Measurements from ENCODE around the gene PRRT4. TPM values are rescaled to one million over a fixed set of nuclear protein-coding genes. Genes with fewer than 3 reads are reported as not detected.

The PRRT4 gene
- polyA plus RNA-seq, 1 donor, result 0.73 TPM

- WGBS (ENCODE audit: insufficient coverage, low lambda C conversion rate), result no CpG with 5 or more reads among the region's 5 CpGs
- Histone ChIP-seq H3K9me3 (ENCODE audit: control insufficient read depth, low read depth, low read length) (no peaks in the 10 kb centered on the region), H3K27ac (ENCODE audit: low read length) (no peak overlapping the region), H3K4me1 (ENCODE audit: control insufficient read depth, insufficient read depth, low read length) (no peaks in the 10 kb centered on the region), H3K36me3 (ENCODE audit: control insufficient read depth, insufficient read depth, low read length) (peaks cover 68% of the 10 kb centered on the region), H3K4me3 (ENCODE audit: low read length) (no peak overlapping the region), H3K27me3 (ENCODE audit: control insufficient read depth, insufficient read depth, low read length) (no peaks in the 10 kb centered on the region)
- DNase-seq, result no peak
Measured at GRCh38 chr7:128321044-128321422, 40.5 kb downstream of the PRRT4 start.

GRCh38 chr7:128318691-128319090, 42.8 kb downstream of the PRRT4 start:
- Histone ChIP-seq H3K4me3 (ENCODE audit: low read length) (no peak overlapping the region), H3K9me3 (ENCODE audit: control insufficient read depth, low read depth, low read length) (no peaks in the 10 kb centered on the region), H3K27me3 (ENCODE audit: control insufficient read depth, insufficient read depth, low read length) (no peaks in the 10 kb centered on the region), H3K36me3 (ENCODE audit: control insufficient read depth, insufficient read depth, low read length) (peaks cover 61% of the 10 kb centered on the region), H3K27ac (ENCODE audit: low read length) (no peak overlapping the region), H3K4me1 (ENCODE audit: control insufficient read depth, insufficient read depth, low read length) (no peaks in the 10 kb centered on the region)
- DNase-seq, result no peak
- 100% methylated on average over 2 of the region's 5 CpGs for WGBS (ENCODE audit: insufficient coverage, low lambda C conversion rate)

DNA sequence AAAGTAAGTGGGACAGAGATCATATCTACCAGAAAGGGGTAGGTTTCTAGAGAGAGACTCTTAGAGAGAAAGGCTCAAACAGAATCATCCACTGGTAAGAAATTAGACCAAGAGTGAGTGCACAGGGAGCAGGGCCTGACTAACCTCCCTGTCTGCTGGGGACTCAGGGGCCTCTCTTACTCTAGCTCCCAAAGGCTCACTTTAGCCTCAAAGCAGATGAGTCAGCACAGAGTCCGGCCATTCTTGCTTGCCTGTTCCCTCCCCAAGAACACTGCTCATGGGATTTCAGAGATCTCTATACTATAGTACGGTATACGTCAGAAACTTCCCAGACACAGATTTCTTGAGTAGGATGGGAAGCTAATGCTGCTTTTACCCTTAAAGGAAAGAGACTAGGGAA, 50.5 kb downstream of the PRRT4 start:
- no CpG with 5 or more reads among the region's 3 CpGs for WGBS (ENCODE audit: insufficient coverage, low lambda C conversion rate)
- no peak overlapping the region for H3K4me3 ChIP-seq (ENCODE audit: low read length)
- H3K9me3 ChIP-seq (ENCODE audit: control insufficient read depth, low read depth, low read length), result no peaks in the 10 kb centered on the region
- no peak for DNase-seq
- H3K27me3 ChIP-seq (ENCODE audit: control insufficient read depth, insufficient read depth, low read length), result no peaks in the 10 kb centered on the region
- peaks cover 76% of the 10 kb centered on the region for H3K36me3 ChIP-seq (ENCODE audit: control insufficient read depth, insufficient read depth, low read length)
- no peak overlapping the region for H3K27ac ChIP-seq (ENCODE audit: low read length)
- H3K4me1 ChIP-seq (ENCODE audit: control insufficient read depth, insufficient read depth, low read length), result no peaks in the 10 kb centered on the region

DNA sequence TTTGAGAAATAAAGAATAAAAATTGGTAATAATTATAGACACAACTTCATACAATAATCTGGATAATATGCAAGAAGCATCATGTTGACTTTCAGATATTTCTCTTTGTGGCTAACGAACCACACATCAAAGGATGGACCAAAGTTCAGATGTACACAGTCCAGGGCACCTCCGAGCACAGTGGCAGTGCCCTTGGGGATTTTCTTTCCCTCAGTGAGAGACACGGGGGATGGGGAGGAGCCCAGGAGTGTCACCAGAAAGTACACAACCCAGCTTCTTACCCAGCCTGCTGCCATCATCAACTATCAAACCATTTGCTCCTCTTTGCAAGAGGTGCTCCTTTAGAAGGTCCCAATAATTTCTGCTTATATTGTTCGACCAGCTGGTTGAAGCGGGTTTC, 51.0 kb downstream of the PRRT4 start:
- 100% methylated on average over 2 of the region's 5 CpGs for WGBS (ENCODE audit: insufficient coverage, low lambda C conversion rate)
- Histone ChIP-seq H3K4me3 (ENCODE audit: low read length) (no peak overlapping the region), H3K4me1 (ENCODE audit: control insufficient read depth, insufficient read depth, low read length) (no peaks in the 10 kb centered on the region), H3K27ac (ENCODE audit: low read length) (no peak overlapping the region), H3K27me3 (ENCODE audit: control insufficient read depth, insufficient read depth, low read length) (no peaks in the 10 kb centered on the region), H3K9me3 (ENCODE audit: control insufficient read depth, low read depth, low read length) (no peaks in the 10 kb centered on the region), H3K36me3 (ENCODE audit: control insufficient read depth, insufficient read depth, low read length) (peaks cover 79% of the 10 kb centered on the region)
- DNase-seq, result peak in 1 of 2 donors; percentile 13

DNA sequence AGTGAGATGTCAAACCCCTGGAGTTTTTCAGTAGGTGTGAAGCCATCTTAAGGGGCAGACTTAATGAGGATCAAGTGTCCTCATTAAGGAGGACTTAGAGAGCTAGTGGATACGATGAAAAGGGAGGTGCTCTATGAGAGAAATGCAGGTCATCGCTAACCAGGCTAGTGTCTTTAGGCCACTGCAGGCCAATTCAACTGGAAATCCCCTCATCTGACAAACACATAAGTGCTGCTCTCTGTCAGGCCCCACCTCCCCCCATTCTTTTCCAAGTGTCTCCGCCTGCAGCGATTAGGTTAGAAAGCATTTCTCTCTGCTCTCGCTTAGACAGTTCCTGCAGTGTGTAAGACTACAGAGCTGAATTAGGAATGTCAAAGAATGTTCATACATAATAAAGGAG, 51.5 kb downstream of the PRRT4 start:
- WGBS (ENCODE audit: insufficient coverage, low lambda C conversion rate), result no CpG with 5 or more reads among the region's 5 CpGs
- H3K4me1 ChIP-seq (ENCODE audit: control insufficient read depth, insufficient read depth, low read length), result no peaks in the 10 kb centered on the region
- no peak overlapping the region for H3K4me3 ChIP-seq (ENCODE audit: low read length)
- H3K36me3 ChIP-seq (ENCODE audit: control insufficient read depth, insufficient read depth, low read length), result peaks cover 78% of the 10 kb centered on the region
- no peaks in the 10 kb centered on the region for H3K9me3 ChIP-seq (ENCODE audit: control insufficient read depth, low read depth, low read length)
- no peak overlapping the region for H3K27ac ChIP-seq (ENCODE audit: low read length)
- H3K27me3 ChIP-seq (ENCODE audit: control insufficient read depth, insufficient read depth, low read length), result no peaks in the 10 kb centered on the region
- DNase-seq, result no peak

DNA sequence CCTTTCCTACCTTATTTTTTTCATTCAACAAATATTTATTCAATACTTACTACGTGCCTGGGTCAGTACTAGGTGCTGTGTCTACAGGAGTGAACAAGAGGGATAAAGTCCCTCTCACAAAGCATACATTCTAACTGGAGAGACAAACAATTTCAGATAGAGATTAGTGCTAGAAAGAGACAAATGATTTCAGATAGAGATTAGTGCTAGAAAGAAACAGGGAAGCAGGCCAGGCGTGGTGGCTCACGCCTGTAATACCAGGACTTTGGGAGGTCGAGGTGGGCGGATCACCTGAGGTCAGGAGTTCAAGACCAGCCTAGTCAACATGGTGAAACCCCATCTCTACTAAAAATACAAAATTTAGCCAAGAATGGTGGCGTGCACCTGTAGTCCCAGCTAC, 52.4 kb downstream of the PRRT4 start:
- no peak overlapping the region for H3K27ac ChIP-seq (ENCODE audit: low read length)
- DNase-seq, result no peak
- H3K9me3 ChIP-seq (ENCODE audit: control insufficient read depth, low read depth, low read length), result no peaks in the 10 kb centered on the region
- no peak overlapping the region for H3K4me3 ChIP-seq (ENCODE audit: low read length)
- WGBS (ENCODE audit: insufficient coverage, low lambda C conversion rate), result no CpG with 5 or more reads among the region's 6 CpGs
- H3K36me3 ChIP-seq (ENCODE audit: control insufficient read depth, insufficient read depth, low read length), result peaks cover 76% of the 10 kb centered on the region
- no peaks in the 10 kb centered on the region for H3K4me1 ChIP-seq (ENCODE audit: control insufficient read depth, insufficient read depth, low read length)
- no peaks in the 10 kb centered on the region for H3K27me3 ChIP-seq (ENCODE audit: control insufficient read depth, insufficient read depth, low read length)

GRCh38 chr7:128307061-128307460, 54.4 kb downstream of the PRRT4 start:
- Histone ChIP-seq H3K4me1 (ENCODE audit: control insufficient read depth, insufficient read depth, low read length) (no peaks in the 10 kb centered on the region), H3K4me3 (ENCODE audit: low read length) (no peak overlapping the region), H3K36me3 (ENCODE audit: control insufficient read depth, insufficient read depth, low read length) (peaks cover 71% of the 10 kb centered on the region), H3K27ac (ENCODE audit: low read length) (no peak overlapping the region), H3K27me3 (ENCODE audit: control insufficient read depth, insufficient read depth, low read length) (no peaks in the 10 kb centered on the region), H3K9me3 (ENCODE audit: control insufficient read depth, low read depth, low read length) (no peaks in the 10 kb centered on the region)
- DNase-seq, result no peak
- WGBS (ENCODE audit: insufficient coverage, low lambda C conversion rate), result 100% methylated on average over 1 of the region's 2 CpGs

DNA sequence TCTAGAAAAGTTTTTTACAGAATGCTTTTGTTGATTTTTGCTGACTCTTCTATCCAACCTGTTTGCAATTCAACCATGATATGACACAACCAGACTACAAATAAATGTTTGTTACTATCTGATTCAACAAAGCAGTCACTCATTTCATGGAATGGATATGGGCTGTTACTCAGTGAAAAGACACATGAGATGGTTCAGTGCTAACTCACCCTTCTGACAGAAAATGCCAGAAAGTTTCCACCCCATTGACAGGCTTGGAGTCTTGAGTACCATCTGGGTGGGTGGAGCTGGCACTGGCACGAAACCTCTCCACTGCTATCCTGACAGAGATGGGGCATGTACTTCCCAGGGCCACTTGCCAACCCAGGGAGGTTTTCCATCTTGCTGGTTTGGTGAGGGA, 57.3 kb downstream of the PRRT4 start:
- H3K27ac ChIP-seq (ENCODE audit: low read length), result no peak overlapping the region
- H3K9me3 ChIP-seq (ENCODE audit: control insufficient read depth, low read depth, low read length), result no peaks in the 10 kb centered on the region
- no peaks in the 10 kb centered on the region for H3K27me3 ChIP-seq (ENCODE audit: control insufficient read depth, insufficient read depth, low read length)
- peaks cover under 1% of the 10 kb centered on the region for H3K4me1 ChIP-seq (ENCODE audit: control insufficient read depth, insufficient read depth, low read length)
- peaks cover 43% of the 10 kb centered on the region for H3K36me3 ChIP-seq (ENCODE audit: control insufficient read depth, insufficient read depth, low read length)
- WGBS (ENCODE audit: insufficient coverage, low lambda C conversion rate), result no CpG with 5 or more reads among the region's 1 CpG
- no peak for DNase-seq
- no peak overlapping the region for H3K4me3 ChIP-seq (ENCODE audit: low read length)

GRCh38 chr7:128303643-128304042, 57.8 kb downstream of the PRRT4 start:
- Histone ChIP-seq H3K27me3 (ENCODE audit: control insufficient read depth, insufficient read depth, low read length) (no peaks in the 10 kb centered on the region), H3K9me3 (ENCODE audit: control insufficient read depth, low read depth, low read length) (no peaks in the 10 kb centered on the region), H3K27ac (ENCODE audit: low read length) (no peak overlapping the region), H3K4me1 (ENCODE audit: control insufficient read depth, insufficient read depth, low read length) (peaks cover 4% of the 10 kb centered on the region), H3K36me3 (ENCODE audit: control insufficient read depth, insufficient read depth, low read length) (peaks cover 42% of the 10 kb centered on the region), H3K4me3 (ENCODE audit: low read length) (no peak overlapping the region)
- DNase-seq, result no peak
- 60% methylated on average over 1 of the region's 5 CpGs for WGBS (ENCODE audit: insufficient coverage, low lambda C conversion rate)

DNA sequence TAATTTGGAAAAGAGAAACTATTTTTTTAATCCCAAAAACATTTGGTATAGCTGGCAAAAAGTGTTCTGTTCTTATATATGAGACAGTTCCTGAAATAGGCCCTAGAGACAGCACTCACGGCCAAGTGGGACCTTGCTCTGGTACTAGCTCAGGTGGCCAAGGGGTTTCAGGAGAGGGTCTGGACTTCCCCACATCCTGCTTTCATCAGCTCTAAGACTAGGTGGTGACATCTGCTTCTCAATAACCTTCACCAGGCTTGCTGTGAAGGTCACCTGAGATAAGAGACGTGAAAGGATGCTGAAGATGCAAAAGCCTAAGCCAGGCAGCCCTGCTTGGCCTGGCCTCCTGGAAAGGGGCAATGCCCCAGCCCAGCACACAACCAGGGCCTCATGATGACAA, 58.4 kb downstream of the PRRT4 start:
- no CpG with 5 or more reads among the region's 2 CpGs for WGBS (ENCODE audit: insufficient coverage, low lambda C conversion rate)

DNA sequence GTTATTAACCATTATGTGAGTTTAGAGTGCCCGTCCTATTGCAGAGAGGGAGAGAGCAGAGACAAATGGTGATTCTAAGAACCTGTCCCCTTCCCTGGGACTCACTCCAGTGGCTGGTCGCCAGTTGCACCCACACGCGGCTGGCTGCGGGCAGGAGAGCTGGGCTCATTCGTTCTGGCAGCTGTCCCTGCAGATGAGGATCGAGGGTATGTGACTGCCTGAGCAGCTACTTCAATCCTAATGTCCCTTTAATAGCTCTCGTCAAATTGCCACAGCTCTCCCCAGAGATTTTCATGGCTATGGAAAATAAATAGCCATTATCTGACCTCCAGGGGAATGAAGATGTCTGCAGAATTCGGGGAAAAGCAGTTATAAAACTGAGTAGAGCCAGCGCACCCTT, 59.4 kb downstream of the PRRT4 start:
- Histone ChIP-seq H3K27me3 (ENCODE audit: control insufficient read depth, insufficient read depth, low read length) (no peaks in the 10 kb centered on the region), H3K36me3 (ENCODE audit: control insufficient read depth, insufficient read depth, low read length) (peaks cover 30% of the 10 kb centered on the region), H3K4me1 (ENCODE audit: control insufficient read depth, insufficient read depth, low read length) (peaks cover 6% of the 10 kb centered on the region), H3K9me3 (ENCODE audit: control insufficient read depth, low read depth, low read length) (no peaks in the 10 kb centered on the region), H3K4me3 (ENCODE audit: low read length) (no peak overlapping the region), H3K27ac (ENCODE audit: low read length) (no peak overlapping the region)
- no peak for DNase-seq
- WGBS (ENCODE audit: insufficient coverage, low lambda C conversion rate), result no CpG with 5 or more reads among the region's 10 CpGs

More for the DNA sequence above, 58.4 kb downstream of the PRRT4 start:
- Histone ChIP-seq H3K9me3 (ENCODE audit: control insufficient read depth, low read depth, low read length) (no peaks in the 10 kb centered on the region), H3K4me1 (ENCODE audit: control insufficient read depth, insufficient read depth, low read length) (peaks cover 6% of the 10 kb centered on the region), H3K36me3 (ENCODE audit: control insufficient read depth, insufficient read depth, low read length) (peaks cover 38% of the 10 kb centered on the region), H3K27me3 (ENCODE audit: control insufficient read depth, insufficient read depth, low read length) (no peaks in the 10 kb centered on the region), H3K27ac (ENCODE audit: low read length) (no peak overlapping the region), H3K4me3 (ENCODE audit: low read length) (no peak overlapping the region)
- no peak for DNase-seq
